WTC11 (cell line): ENCODE data around the gene SINHCAF. TPM values are rescaled to one million over a fixed set of nuclear protein-coding genes. Genes with fewer than 3 reads are reported as not detected.
A peak's percentile ranks its signal among the peaks of the same experiment; 100 is the strongest.

Experiments
- ATAC-seq: fragments of 200-7000 bp; cut with Tn5 transposase; 2 replicates; pipeline ENCODE4 v1.10.0; 2021; ENCODE audit warnings: mild to moderate bottlenecking, moderate library complexity
- CTCF ChIA-PET: fragments of 300-600 bp; sonication (Branson Sonifier 250); formaldehyde crosslinking; loops from one replicate; lab custom pipeline; 2021; ENCODE audit warnings: antibody characterized with exemption; lab: Charles Lee
- POLR2A ChIA-PET: fragments of 350-600 bp; sonication (Branson Sonifier 250); formaldehyde crosslinking; loops from one replicate; lab custom pipeline; 2021; ENCODE audit warnings: antibody characterized with exemption; lab: Charles Lee
- DNase-seq: peaks from one replicate; pipeline ENCODE4 v3.0.0; 2021; ENCODE audit warnings: low spot score
- H3K27ac Mint-ChIP-seq: 2 replicates; pipeline ENCODE4 v1.8.0; 2021; ENCODE audit warnings: mixed read lengths
- H3K27me3 Mint-ChIP-seq: 2 replicates; pipeline ENCODE4 v1.8.0; 2021; ENCODE audit warnings: low read depth, mild to moderate bottlenecking, moderate library complexity, mixed read lengths
- H3K36me3 Mint-ChIP-seq: 2 replicates; pipeline ENCODE4 v1.8.0; 2021; ENCODE audit warnings: mixed read lengths
- H3K4me1 Mint-ChIP-seq: 2 replicates; pipeline ENCODE4 v1.8.0; 2022; ENCODE audit warnings: mixed read lengths
- H3K4me3 Mint-ChIP-seq: 2 replicates; pipeline ENCODE4 v1.8.0; 2021; ENCODE audit warnings: mild to moderate bottlenecking, moderate library complexity, mixed read lengths
- H3K9me3 Mint-ChIP-seq: 2 replicates; pipeline ENCODE4 v1.8.0; 2021; ENCODE audit warnings: mixed read lengths
- CREB1 ChIP-seq: sonication (generic); formaldehyde crosslinking; IDR thresholded peaks from 2 replicates; pipeline ENCODE4 v1.8.0; 2023; ENCODE audit warnings: mild to moderate bottlenecking, missing genetic modification reagents
- ETV6 ChIP-seq: sonication (generic); formaldehyde crosslinking; IDR thresholded peaks from 2 replicates; pipeline ENCODE4 v1.8.1; 2022; ENCODE audit warnings: mild to moderate bottlenecking, missing genetic modification reagents
- FOXP1 ChIP-seq: sonication (generic); formaldehyde crosslinking; IDR thresholded peaks from 2 replicates; pipeline ENCODE4 v1.8.0; 2022; ENCODE audit warnings: missing genetic modification reagents, mild to moderate bottlenecking, moderate library complexity, borderline replicate concordance
- GTF2I ChIP-seq: fragments of 250-450 bp; sonication (Bioruptor Pico); conservative IDR thresholded peaks from 2 replicates; pipeline ENCODE4 v1.4.0; 2021; ENCODE audit warnings: mild to moderate bottlenecking
- KAT7 ChIP-seq: sonication (generic); formaldehyde crosslinking; IDR thresholded peaks from 2 replicates; pipeline ENCODE4 v1.8.1; 2023; ENCODE audit warnings: missing genetic modification reagents, mild to moderate bottlenecking, borderline replicate concordance
- MXD4 ChIP-seq: fragments of 250-450 bp; sonication (Bioruptor Pico); IDR thresholded peaks from 2 replicates; pipeline ENCODE4 v1.8.0; 2021; ENCODE audit warnings: mild to moderate bottlenecking, moderate library complexity, borderline replicate concordance
- SMAD4 ChIP-seq: sonication (generic); formaldehyde crosslinking; IDR thresholded peaks from 2 replicates; pipeline ENCODE4 v1.8.0; 2022; ENCODE audit warnings: mild to moderate bottlenecking, missing genetic modification reagents
- SOX15 ChIP-seq: fragments of 250-450 bp; sonication (Bioruptor Pico); IDR thresholded peaks from 2 replicates; pipeline ENCODE4 v1.9.0; 2021; ENCODE audit warnings: mild to moderate bottlenecking
- TEAD4 ChIP-seq: sonication (generic); formaldehyde crosslinking; IDR thresholded peaks from 2 replicates; pipeline ENCODE4 v1.8.0; 2022; ENCODE audit warnings: mild to moderate bottlenecking, missing genetic modification reagents
- ZNF121 ChIP-seq: sonication (generic); formaldehyde crosslinking; IDR thresholded peaks from 2 replicates; pipeline ENCODE4 v1.8.0; 2023; ENCODE audit warnings: missing genetic modification reagents
- total RNA-seq: library from RNA; stranded (reverse); gene quantifications from 3 replicates; pipeline ENCODE4 v1.2.3, GENCODE V29; 2021
- TF ChIP-seq, protein P1 (sequence below): sonication (generic); formaldehyde crosslinking; IDR thresholded peaks from 2 replicates; pipeline ENCODE4 v1.8.0; 2022; ENCODE audit warnings: missing genetic modification reagents
- TF ChIP-seq, protein P2 (sequence below): sonication (generic); formaldehyde crosslinking; conservative IDR thresholded peaks from 2 replicates; pipeline ENCODE4 v1.8.1; 2023; ENCODE audit warnings: mild to moderate bottlenecking, low read depth, missing genetic modification reagents, moderate library complexity
- TF ChIP-seq, protein P3 (sequence below): sonication (generic); formaldehyde crosslinking; IDR thresholded peaks from 2 replicates; pipeline ENCODE4 v1.8.0; 2023; ENCODE audit warnings: missing genetic modification reagents, mild to moderate bottlenecking, borderline replicate concordance
- TF ChIP-seq, protein P4 (sequence below): sonication (generic); formaldehyde crosslinking; IDR thresholded peaks from 2 replicates; pipeline ENCODE4 v1.8.1; 2022; ENCODE audit warnings: low read depth, mild to moderate bottlenecking, moderate library complexity, missing genetic modification reagents, borderline replicate concordance
- TF ChIP-seq, protein P5 (sequence below): sonication (generic); formaldehyde crosslinking; IDR thresholded peaks from 2 replicates; pipeline ENCODE4 v1.8.1; 2023; ENCODE audit warnings: mild to moderate bottlenecking, missing genetic modification reagents, borderline replicate concordance

The SINHCAF gene
- total RNA-seq, 1 experiment from 2014 or later = 407 TPM

DNA sequence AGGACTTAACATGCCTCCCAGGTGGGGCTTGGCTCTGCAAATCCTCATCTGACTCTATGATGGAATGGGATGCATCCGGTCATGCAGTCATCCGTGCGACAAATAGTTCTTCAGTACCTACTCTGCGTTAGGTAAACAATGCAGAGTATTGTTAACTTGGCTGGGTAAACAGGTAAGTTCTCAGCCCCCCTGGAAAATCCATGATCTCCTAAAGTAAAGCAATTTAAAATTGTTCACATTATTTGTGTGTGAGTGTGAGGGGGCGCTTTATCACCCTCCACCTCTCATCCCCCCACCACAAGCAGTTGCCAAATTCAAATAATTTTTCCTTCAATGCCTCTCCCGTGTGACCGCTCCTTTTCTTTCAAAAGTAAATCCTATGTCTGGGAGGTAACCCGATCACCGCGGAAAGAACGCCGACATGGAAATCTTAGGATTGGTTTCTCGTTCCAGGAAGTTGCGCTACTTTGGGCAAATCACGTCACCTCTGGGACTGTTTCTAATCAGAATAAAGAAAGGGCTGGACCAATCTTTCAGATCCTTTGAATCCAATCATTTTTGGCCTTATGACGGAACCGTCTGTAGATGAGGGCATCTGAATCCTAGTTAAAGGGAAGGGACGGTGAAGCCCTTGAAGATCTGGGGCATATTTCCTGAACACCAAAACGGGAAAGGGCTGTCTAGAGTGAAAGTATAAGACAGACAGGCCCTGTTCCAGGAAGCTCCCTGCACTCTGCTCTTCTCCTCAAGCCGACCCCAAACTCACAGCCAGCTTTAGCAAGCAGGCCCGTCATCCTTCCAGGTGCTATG is 44.0 kb upstream of the SINHCAF start:
- Mint-ChIP-seq H3K4me1 (peaks cover 46% of the 10 kb centered on the region), H3K4me3 (peak overlapping the region; percentile 70), H3K27me3 (no peaks in the 10 kb centered on the region), H3K27ac (peak overlapping the region; percentile 100), H3K36me3 (no peaks in the 10 kb centered on the region), H3K9me3 (no peaks in the 10 kb centered on the region)
- ChIA-PET CTCF (interaction anchor here (1.5 to 1.8 kb wide), 3 partner anchors 7 to 98 kb away, joined by 3 to 14 read pairs (median 10); no protein-coding TSS in a partner anchor), POLR2A (interaction anchor here (0.6 to 2.8 kb wide), 11 partner anchors 8 to 80 kb away, joined by 3 to 71 read pairs (median 24); partner anchors contain the start of gene SINHCAF)
- peak; percentile 29 for DNase-seq
- TF ChIP-seq TEAD4 (no peak), ZNF121 (peak; percentile 41; the same call in 1 of the 2 replicates)
- peak; percentile 12 for ATAC-seq

DNA sequence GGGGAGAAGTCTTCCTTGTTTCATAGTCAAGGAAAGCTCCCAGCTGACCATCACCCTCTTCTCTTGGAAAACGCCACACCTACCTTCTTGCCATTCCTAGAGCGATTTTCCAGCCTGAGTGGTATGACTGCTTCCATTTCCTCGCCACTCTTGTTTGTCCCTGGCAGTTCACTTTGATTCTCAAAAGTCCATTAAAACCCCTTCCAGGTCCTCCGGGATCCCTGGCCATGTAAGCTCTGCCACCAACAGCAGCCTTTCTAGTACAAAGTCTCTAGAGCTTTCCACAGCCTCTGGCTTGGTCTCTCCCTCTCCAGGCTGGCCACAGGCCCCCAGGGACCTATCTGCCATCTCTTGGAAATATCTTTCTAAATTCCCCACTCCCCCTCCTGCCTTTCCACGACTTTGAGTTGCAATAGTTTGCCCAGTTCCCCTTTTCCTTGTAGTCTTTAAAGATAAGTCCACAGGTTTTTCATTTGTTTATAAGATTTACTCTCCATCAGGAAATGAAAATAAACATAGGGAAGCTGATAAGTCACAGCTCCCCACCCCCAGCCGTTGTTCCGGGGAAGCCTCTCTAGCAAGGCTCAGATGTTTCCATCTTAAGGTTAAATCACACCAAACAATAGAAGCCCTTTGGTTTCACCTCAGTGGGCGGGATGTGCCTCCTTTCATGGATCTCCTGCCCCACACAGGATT is 42.9 kb upstream of the SINHCAF start:
- H3K27me3 Mint-ChIP-seq = no peaks in the 10 kb centered on the region
- H3K9me3 Mint-ChIP-seq = no peaks in the 10 kb centered on the region
- ChIA-PET CTCF (interaction anchor here (0.6 to 1.5 kb wide), 4 partner anchors 31 to 97 kb away, joined by 3 read pairs; no protein-coding TSS in a partner anchor), POLR2A (interaction anchor here (0.5 to 2.1 kb wide), 6 partner anchors 11 to 284 kb away, joined by 3 to 26 read pairs (median 7); partner anchors contain the start of gene SINHCAF)
- H3K36me3 Mint-ChIP-seq = no peaks in the 10 kb centered on the region
- peak; percentile 12 for ATAC-seq
- DNase-seq = peak; percentile 33
- H3K27ac Mint-ChIP-seq = peak overlapping the region; percentile 100
- peaks cover 55% of the 10 kb centered on the region for H3K4me1 Mint-ChIP-seq
- peak overlapping the region; percentile 70 for H3K4me3 Mint-ChIP-seq
- TF ChIP-seq, protein P1, sequence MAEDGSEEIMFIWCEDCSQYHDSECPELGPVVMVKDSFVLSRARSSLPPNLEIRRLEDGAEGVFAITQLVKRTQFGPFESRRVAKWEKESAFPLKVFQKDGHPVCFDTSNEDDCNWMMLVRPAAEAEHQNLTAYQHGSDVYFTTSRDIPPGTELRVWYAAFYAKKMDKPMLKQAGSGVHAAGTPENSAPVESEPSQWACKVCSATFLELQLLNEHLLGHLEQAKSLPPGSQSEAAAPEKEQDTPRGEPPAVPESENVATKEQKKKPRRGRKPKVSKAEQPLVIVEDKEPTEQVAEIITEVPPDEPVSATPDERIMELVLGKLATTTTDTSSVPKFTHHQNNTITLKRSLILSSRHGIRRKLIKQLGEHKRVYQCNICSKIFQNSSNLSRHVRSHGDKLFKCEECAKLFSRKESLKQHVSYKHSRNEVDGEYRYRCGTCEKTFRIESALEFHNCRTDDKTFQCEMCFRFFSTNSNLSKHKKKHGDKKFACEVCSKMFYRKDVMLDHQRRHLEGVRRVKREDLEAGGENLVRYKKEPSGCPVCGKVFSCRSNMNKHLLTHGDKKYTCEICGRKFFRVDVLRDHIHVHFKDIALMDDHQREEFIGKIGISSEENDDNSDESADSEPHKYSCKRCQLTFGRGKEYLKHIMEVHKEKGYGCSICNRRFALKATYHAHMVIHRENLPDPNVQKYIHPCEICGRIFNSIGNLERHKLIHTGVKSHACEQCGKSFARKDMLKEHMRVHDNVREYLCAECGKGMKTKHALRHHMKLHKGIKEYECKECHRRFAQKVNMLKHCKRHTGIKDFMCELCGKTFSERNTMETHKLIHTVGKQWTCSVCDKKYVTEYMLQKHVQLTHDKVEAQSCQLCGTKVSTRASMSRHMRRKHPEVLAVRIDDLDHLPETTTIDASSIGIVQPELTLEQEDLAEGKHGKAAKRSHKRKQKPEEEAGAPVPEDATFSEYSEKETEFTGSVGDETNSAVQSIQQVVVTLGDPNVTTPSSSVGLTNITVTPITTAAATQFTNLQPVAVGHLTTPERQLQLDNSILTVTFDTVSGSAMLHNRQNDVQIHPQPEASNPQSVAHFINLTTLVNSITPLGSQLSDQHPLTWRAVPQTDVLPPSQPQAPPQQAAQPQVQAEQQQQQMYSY = no peak
- TF ChIP-seq, protein P2, sequence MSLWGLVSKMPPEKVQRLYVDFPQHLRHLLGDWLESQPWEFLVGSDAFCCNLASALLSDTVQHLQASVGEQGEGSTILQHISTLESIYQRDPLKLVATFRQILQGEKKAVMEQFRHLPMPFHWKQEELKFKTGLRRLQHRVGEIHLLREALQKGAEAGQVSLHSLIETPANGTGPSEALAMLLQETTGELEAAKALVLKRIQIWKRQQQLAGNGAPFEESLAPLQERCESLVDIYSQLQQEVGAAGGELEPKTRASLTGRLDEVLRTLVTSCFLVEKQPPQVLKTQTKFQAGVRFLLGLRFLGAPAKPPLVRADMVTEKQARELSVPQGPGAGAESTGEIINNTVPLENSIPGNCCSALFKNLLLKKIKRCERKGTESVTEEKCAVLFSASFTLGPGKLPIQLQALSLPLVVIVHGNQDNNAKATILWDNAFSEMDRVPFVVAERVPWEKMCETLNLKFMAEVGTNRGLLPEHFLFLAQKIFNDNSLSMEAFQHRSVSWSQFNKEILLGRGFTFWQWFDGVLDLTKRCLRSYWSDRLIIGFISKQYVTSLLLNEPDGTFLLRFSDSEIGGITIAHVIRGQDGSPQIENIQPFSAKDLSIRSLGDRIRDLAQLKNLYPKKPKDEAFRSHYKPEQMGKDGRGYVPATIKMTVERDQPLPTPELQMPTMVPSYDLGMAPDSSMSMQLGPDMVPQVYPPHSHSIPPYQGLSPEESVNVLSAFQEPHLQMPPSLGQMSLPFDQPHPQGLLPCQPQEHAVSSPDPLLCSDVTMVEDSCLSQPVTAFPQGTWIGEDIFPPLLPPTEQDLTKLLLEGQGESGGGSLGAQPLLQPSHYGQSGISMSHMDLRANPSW (CRISPR knock-in tag) = no peak
- TF ChIP-seq, protein P3, sequence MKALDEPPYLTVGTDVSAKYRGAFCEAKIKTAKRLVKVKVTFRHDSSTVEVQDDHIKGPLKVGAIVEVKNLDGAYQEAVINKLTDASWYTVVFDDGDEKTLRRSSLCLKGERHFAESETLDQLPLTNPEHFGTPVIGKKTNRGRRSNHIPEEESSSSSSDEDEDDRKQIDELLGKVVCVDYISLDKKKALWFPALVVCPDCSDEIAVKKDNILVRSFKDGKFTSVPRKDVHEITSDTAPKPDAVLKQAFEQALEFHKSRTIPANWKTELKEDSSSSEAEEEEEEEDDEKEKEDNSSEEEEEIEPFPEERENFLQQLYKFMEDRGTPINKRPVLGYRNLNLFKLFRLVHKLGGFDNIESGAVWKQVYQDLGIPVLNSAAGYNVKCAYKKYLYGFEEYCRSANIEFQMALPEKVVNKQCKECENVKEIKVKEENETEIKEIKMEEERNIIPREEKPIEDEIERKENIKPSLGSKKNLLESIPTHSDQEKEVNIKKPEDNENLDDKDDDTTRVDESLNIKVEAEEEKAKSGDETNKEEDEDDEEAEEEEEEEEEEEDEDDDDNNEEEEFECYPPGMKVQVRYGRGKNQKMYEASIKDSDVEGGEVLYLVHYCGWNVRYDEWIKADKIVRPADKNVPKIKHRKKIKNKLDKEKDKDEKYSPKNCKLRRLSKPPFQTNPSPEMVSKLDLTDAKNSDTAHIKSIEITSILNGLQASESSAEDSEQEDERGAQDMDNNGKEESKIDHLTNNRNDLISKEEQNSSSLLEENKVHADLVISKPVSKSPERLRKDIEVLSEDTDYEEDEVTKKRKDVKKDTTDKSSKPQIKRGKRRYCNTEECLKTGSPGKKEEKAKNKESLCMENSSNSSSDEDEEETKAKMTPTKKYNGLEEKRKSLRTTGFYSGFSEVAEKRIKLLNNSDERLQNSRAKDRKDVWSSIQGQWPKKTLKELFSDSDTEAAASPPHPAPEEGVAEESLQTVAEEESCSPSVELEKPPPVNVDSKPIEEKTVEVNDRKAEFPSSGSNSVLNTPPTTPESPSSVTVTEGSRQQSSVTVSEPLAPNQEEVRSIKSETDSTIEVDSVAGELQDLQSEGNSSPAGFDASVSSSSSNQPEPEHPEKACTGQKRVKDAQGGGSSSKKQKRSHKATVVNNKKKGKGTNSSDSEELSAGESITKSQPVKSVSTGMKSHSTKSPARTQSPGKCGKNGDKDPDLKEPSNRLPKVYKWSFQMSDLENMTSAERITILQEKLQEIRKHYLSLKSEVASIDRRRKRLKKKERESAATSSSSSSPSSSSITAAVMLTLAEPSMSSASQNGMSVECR (CRISPR knock-in tag) = no peak
- TF ChIP-seq, protein P4, sequence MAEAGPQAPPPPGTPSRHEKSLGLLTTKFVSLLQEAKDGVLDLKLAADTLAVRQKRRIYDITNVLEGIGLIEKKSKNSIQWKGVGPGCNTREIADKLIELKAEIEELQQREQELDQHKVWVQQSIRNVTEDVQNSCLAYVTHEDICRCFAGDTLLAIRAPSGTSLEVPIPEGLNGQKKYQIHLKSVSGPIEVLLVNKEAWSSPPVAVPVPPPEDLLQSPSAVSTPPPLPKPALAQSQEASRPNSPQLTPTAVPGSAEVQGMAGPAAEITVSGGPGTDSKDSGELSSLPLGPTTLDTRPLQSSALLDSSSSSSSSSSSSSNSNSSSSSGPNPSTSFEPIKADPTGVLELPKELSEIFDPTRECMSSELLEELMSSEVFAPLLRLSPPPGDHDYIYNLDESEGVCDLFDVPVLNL (CRISPR knock-in tag) = no peak
- TF ChIP-seq CREB1 (CRISPR knock-in tag) (no peak), GTF2I (CRISPR knock-in tag) (no peak), SMAD4 (CRISPR knock-in tag) (no peak), TEAD4 (no peak), SOX15 (no peak), MXD4 (CRISPR knock-in tag) (no peak), FOXP1 (CRISPR knock-in tag) (no peak), ETV6 (CRISPR knock-in tag) (no peak), KAT7 (CRISPR knock-in tag) (no peak)
- TF ChIP-seq, protein P5, sequence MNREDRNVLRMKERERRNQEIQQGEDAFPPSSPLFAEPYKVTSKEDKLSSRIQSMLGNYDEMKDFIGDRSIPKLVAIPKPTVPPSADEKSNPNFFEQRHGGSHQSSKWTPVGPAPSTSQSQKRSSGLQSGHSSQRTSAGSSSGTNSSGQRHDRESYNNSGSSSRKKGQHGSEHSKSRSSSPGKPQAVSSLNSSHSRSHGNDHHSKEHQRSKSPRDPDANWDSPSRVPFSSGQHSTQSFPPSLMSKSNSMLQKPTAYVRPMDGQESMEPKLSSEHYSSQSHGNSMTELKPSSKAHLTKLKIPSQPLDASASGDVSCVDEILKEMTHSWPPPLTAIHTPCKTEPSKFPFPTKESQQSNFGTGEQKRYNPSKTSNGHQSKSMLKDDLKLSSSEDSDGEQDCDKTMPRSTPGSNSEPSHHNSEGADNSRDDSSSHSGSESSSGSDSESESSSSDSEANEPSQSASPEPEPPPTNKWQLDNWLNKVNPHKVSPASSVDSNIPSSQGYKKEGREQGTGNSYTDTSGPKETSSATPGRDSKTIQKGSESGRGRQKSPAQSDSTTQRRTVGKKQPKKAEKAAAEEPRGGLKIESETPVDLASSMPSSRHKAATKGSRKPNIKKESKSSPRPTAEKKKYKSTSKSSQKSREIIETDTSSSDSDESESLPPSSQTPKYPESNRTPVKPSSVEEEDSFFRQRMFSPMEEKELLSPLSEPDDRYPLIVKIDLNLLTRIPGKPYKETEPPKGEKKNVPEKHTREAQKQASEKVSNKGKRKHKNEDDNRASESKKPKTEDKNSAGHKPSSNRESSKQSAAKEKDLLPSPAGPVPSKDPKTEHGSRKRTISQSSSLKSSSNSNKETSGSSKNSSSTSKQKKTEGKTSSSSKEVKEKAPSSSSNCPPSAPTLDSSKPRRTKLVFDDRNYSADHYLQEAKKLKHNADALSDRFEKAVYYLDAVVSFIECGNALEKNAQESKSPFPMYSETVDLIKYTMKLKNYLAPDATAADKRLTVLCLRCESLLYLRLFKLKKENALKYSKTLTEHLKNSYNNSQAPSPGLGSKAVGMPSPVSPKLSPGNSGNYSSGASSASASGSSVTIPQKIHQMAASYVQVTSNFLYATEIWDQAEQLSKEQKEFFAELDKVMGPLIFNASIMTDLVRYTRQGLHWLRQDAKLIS (CRISPR knock-in tag) = no peak
